Ishikawa (cell line): ENCODE results near the gene TEAD1.

Source experiments
- CEBPB ChIP-seq: IDR thresholded peaks from 2 replicates; pipeline ENCODE4 v1.6.1; 2012
- CREB1 ChIP-seq: IDR thresholded peaks from 2 replicates; pipeline ENCODE4 v1.6.1; 2012; ENCODE audit warnings: low read depth
- EGR1 ChIP-seq: IDR thresholded peaks from 2 replicates; pipeline ENCODE4 v1.6.1; 2012
- EP300 ChIP-seq: IDR thresholded peaks from 2 replicates; pipeline ENCODE4 v1.6.1; 2012; ENCODE audit warnings: borderline replicate concordance
- FOXM1 ChIP-seq: IDR thresholded peaks from 2 replicates; pipeline ENCODE4 v1.6.1; 2012; ENCODE audit warnings: low read depth, borderline replicate concordance
- NFIC ChIP-seq: IDR thresholded peaks from 2 replicates; pipeline ENCODE4 v1.6.1; 2012
- RAD21 ChIP-seq: IDR thresholded peaks from 2 replicates; pipeline ENCODE4 v1.6.1; 2012; ENCODE audit warnings: low read depth
- TAF1 ChIP-seq: IDR thresholded peaks from 2 replicates; pipeline ENCODE4 v1.6.1; 2012; ENCODE audit warnings: low read depth, mild to moderate bottlenecking
- TCF12 ChIP-seq: IDR thresholded peaks from 2 replicates; pipeline ENCODE4 v1.6.1; 2012; ENCODE audit warnings: low read depth
- TEAD4 ChIP-seq: IDR thresholded peaks from 2 replicates; pipeline ENCODE4 v1.6.1; 2012
- USF1 ChIP-seq: IDR thresholded peaks from 2 replicates; pipeline ENCODE4 v1.6.1; 2012
- YY1 ChIP-seq: IDR thresholded peaks from 2 replicates; pipeline ENCODE4 v1.6.1; 2012; ENCODE audit warnings: low read depth
- ZBTB7A ChIP-seq: IDR thresholded peaks from 2 replicates; pipeline ENCODE4 v1.6.1; 2012; ENCODE audit warnings: low read depth
- TF ChIP-seq, protein P1 (sequence below): IDR thresholded peaks from 2 replicates; pipeline ENCODE4 v1.6.1; 2012; ENCODE audit warnings: low read depth, mild to moderate bottlenecking
- TF ChIP-seq, protein P2 (sequence below): IDR thresholded peaks from 2 replicates; pipeline ENCODE4 v1.6.1; 2012

The TEAD1 gene

DNA sequence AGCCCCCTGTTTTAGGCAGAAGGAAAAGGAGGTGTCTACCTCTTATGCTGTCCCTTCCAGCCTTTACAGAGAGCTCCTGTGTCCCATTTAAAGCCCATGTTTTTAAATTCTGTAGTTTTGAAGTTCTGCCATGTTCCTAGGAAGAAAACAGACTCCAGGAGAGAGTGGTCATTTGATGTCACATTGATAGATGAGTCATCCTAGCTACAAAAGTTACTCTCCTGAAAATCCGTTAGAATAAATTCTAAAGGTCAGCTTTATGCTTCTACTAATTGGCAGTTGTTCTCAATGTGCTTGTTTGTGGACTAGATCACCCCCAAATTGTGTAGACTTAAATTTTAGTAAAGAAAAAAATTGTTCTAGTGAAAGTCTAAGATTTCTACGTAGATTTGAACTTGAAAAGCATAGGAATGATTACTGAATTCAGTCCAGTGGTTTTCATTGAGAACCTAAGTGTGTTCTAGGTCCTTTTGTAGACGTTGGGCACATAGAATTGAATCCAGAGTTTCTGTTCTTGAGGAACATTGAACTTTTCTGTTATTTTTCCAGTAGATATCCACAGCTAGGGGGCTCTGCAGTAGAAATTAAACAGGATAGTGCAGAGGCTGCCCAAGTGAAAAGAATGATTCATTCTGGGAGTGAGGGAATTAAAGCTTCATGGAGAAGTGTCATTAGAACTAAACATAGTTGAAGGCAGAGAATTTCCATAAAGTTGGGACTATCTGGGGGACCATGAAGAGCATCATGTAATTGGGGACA, 194.3 kb downstream of the TEAD1 start:
- TF ChIP-seq RAD21: 0 out of 2 replicates have a peak, but pooled peaks have one; percentile 1
- no peak for TF ChIP-seq TCF12

DNA sequence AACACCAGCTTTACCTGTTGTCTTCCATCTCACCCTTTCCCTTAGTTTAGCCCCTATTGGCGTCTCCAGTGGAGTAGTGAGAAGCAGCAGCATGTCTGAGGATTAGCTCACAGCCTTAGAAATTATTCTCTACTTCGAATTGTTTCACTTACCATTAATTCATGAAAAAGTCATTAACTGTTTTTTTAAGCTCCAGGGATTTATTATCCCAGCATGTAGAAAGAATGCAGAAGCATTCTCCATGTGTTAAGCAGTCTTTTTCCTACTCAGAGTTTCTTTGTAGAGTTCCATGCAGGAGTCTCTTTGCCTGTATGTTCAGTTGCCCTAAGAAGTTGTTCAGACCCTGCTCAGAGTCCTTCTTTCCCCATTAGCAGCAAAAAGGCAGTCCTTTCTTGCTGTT, 197.0 kb downstream of the TEAD1 start:
- no peak for TF ChIP-seq YY1
- no peak for TF ChIP-seq TAF1
- TF ChIP-seq, protein P1, sequence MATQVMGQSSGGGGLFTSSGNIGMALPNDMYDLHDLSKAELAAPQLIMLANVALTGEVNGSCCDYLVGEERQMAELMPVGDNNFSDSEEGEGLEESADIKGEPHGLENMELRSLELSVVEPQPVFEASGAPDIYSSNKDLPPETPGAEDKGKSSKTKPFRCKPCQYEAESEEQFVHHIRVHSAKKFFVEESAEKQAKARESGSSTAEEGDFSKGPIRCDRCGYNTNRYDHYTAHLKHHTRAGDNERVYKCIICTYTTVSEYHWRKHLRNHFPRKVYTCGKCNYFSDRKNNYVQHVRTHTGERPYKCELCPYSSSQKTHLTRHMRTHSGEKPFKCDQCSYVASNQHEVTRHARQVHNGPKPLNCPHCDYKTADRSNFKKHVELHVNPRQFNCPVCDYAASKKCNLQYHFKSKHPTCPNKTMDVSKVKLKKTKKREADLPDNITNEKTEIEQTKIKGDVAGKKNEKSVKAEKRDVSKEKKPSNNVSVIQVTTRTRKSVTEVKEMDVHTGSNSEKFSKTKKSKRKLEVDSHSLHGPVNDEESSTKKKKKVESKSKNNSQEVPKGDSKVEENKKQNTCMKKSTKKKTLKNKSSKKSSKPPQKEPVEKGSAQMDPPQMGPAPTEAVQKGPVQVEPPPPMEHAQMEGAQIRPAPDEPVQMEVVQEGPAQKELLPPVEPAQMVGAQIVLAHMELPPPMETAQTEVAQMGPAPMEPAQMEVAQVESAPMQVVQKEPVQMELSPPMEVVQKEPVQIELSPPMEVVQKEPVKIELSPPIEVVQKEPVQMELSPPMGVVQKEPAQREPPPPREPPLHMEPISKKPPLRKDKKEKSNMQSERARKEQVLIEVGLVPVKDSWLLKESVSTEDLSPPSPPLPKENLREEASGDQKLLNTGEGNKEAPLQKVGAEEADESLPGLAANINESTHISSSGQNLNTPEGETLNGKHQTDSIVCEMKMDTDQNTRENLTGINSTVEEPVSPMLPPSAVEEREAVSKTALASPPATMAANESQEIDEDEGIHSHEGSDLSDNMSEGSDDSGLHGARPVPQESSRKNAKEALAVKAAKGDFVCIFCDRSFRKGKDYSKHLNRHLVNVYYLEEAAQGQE: no peak
- no peak for TF ChIP-seq CEBPB
- TF ChIP-seq CREB1: no peak
- TF ChIP-seq, protein P2, sequence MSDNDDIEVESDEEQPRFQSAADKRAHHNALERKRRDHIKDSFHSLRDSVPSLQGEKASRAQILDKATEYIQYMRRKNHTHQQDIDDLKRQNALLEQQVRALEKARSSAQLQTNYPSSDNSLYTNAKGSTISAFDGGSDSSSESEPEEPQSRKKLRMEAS: no peak
- no peak for TF ChIP-seq EP300
- TF ChIP-seq TCF12: no peak
- TF ChIP-seq ZBTB7A: no peak
- no peak for TF ChIP-seq RAD21
- no peak for TF ChIP-seq USF1
- TF ChIP-seq FOXM1: no peak
- no peak for TF ChIP-seq EGR1
- TF ChIP-seq NFIC: no peak
- no peak for TF ChIP-seq TEAD4

GRCh38 chr11:12871788-12872321, 197.6 kb downstream of the TEAD1 start:
- TF ChIP-seq USF1 (no peak), YY1 (no peak), TCF12 (no peak), TAF1 (no peak), FOXM1 (no peak), ZBTB7A (no peak), NFIC (no peak)
- TF ChIP-seq, protein P1: no peak

- TF ChIP-seq EP300 (no peak), TCF12 (no peak), USF1 (no peak), YY1 (no peak), FOXM1 (no peak), TEAD4 (no peak), ZBTB7A (no peak), NFIC (no peak), RAD21 (no peak), CREB1 (no peak), TAF1 (no peak), CEBPB (no peak), EGR1 (no peak)
- TF ChIP-seq, protein P1: no peak
- TF ChIP-seq, protein P2: no peak
Observed at GRCh38 chr11:12876340-12876739, 202.1 kb downstream of the TEAD1 start.
